ENCODE measurements around the gene PDGFB.

PDGFB gene

GRCh38 chr22:39194098-39194497, 50.7 kb downstream of the PDGFB start:
- no peak for DNase-seq

GRCh38 chr22:39188809-39189208, 56.0 kb downstream of the PDGFB start:
- no peak for DNase-seq

DNA sequence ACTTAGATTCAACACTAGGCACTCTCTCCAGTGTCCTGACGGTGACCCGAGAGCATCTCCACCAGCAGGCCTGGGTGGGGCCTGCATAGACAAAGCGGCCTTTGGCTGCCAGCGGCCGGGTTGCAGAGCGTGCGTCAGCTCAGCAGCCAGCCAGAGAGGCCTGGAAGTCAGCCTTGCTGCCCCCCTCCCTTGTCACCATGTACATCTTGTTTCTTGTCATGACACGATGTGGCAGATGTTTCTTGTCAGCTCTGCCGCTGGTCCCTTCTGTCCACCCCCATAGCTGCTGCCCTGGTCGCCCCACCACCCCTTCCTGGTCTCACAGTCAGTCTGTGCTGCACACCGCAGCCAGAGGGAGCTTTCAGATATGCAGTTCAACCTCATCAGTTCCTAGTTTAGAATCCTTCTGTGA, 59.2 kb downstream of the PDGFB start:
- no peak for DNase-seq

- DNase-seq: no peak
These were observed 59.9 kb downstream of the PDGFB start for GRCh38 chr22:39184586-39185577.

GRCh38 chr22:39183991-39184585, 60.7 kb downstream of the PDGFB start:
- no peak for DNase-seq

DNA sequence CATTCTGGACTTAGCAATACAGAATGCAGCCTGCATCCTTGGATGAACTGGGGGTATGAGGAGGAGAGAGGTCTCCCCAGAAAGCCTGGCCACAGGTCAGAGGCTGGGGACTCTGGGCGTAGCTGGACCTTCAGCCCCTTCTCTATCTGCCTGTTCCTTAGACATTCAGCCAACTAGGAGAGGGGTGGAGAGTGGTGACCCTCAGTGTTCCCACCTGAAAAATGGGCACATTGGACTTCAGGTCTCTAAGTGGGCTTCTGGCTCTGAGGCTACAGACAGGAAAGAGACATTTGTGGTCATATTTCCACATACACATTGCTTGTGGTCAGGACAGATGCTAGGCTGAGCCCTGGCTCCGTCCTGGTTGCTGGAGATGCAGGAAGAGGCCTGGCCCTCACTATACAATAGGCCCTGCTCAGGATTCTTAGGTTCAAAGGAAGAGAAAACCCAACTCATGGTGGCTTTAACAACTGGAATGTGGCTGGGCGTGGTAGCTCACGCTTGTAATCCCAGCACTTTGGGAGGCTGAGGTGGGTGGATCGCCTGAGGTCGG, 62.2 kb downstream of the PDGFB start:
- no peak for DNase-seq

- DNase-seq: no peak
These were observed 63.0 kb downstream of the PDGFB start for GRCh38 chr22:39181778-39182177.

- DNase-seq: no peak
These were observed 63.4 kb downstream of the PDGFB start for GRCh38 chr22:39181356-39181755.

GRCh38 chr22:39179841-39180335, 64.9 kb downstream of the PDGFB start:
- DNase-seq: no peak

GRCh38 chr22:39179401-39179827, 65.4 kb downstream of the PDGFB start:
- DNase-seq: no peak

DNA sequence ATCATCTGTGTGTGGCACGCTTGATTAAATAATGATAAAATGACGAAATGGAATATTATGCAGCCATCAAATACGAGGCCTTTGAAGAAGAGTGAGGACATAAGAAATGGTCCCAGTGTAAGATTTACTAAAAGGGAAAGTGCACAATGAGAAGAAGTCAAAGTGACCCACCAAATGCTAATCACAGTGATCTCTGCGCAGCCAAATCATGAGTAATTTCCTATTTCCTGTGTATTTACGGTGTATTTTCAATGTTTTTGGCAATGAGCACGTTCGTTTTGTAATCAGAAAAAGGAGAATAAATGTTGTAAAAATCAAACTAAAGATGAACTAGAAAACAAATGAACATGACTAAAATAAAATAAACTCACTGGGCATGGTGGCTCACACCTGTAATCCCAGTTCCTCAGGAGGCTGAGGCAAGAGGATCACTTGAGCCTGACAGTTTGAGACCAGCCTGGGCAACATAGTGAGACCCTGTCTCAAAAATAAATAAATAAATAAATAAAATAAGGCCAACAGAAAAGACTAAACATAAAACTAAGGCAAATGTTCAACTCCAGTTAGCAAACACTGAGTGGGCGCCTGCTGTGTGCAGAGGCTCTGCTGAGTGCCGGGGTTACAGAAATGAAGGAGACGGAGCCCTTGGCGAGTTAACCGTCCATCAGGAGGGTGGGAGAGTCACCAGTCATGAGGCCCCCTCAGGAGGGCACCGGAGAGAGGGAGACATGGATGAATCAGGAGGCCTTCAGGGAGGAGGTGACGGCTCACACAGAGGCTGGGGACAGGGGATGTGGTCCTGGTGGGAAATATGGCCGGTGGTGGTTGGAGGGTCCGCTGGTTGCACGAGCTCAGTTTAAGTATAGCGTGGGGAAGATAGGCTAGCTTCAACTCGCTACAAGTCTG, 66.3 kb downstream of the PDGFB start:
- DNase-seq: no peak

DNA sequence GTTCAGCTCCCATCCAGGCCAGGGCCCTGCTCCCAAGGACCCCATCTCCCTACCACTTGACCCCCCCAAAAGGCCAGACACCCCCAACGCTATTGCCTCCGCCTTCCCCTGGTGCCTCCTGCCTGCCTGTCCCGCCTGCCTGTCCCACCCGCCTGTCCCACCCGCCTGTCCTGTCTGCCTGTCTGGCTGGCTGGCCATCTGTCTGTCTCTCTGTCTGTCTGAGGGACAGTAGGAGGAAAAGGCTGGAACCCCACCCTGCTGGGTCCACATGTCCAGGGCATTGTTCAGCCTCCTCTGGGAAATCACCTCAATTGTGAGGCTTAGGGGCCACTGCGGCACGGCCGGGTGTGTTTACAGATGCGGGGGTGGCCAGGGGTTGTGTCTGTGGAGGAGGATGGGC, 67.0 kb downstream of the PDGFB start:
- no peak for DNase-seq

- no peak for DNase-seq
These were observed 67.4 kb downstream of the PDGFB start for GRCh38 chr22:39177456-39177775.

DNA sequence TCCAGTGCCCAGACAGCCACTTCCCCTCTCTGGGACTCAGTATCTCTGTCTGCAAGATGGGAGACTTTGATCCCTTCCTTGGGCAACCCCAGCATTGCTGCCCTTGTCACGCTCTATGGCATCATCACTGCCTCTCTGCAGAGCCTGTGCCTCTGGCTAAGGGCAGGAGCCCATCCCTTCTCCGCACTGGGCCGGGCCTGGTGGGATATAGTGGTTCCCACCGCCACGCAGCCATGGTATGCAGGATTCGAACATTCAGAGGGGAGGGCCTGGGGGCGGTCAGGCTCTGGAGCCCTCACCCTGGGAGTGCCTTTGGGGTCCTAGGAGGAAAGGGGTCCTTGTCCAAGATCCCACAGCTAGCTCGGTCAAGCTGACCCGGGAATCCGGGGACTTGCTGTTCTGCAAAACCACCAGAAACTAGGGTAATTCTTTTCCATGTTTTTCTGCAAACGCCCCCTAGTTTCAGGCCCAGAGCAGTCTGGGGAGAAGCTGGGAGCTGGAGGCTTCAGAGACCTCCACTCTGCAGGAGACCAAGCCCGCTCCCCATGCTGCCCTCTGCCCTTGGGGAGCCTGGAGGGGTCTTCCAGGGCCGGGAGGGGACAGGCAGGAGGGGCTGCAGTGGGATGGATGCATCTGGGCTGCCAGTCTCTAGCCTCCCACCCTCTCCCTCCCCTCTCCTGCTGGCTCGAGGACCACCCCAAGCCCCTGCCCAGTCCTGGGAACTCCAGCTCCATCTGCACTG, 67.9 kb downstream of the PDGFB start:
- DNase-seq: no peak

DNA sequence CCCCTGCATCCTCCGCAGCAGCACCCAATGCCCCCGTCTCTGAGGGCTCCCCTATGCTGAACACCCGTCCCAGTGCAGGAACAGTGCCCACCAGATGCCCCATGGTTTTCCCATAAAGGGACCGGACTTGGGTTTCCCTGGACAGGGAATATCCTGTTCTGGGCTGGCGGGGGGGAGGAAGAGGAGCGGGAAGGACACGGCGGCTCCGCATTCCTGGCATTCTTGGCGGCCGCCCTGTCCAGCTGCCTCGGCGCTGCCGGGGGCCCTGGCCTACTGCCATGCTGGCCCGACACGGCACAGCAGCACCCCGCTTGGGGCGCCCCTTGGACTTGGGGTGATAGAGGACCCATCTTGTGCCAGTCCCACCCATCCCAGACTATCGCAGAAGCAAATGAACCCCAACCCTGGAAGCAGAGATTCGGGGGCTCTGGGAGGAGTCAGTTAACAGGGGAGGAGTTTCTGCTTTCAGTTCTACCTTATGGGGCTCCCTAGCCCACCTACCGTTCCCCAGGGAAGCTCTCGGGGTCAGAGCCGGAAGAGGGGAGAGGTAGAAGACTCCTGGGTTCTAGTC, 68.6 kb downstream of the PDGFB start:
- DNase-seq: no peak

DNA sequence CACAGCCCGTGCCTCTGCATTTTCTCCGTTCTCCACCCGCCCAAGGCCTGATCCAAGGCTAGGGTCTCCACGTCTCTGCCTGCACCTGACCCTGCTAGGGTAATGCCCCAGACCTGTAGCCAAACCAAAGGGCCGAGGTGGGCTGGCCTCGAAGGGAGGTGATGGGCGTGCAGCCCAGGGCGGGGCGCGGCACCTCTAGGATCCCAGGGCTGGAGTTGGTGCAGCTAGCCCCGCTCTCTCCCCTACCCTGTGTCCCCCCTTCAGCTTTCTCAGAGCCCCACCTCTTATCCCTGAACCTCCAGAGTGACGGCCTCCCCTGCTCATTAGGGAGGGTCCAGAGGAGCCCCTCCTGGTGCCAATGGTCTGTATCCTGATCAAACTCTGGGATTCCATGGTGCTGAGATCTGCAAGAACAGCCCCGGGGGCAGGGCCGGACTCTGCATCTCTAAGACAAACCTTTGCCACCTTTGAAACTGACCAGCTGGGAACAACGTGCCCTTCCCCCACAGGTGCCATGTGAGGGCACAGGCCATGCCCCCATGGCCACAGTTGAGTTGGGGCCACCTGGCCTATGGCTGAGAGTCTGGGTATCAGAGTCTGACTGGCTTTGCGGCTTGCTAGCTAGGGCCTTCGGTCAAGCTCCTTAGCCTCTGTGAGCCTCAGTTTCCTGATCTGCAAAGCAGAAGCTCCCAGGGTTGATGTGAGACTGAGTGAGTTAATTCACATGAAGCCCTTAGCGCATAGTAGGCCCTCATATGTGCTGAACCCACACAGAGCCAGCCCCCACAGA, 69.2 kb downstream of the PDGFB start:
- no peak for DNase-seq

- no peak for DNase-seq
These were observed 70.1 kb downstream of the PDGFB start for GRCh38 chr22:39174498-39175352.

GRCh38 chr22:39173787-39174497, 70.8 kb downstream of the PDGFB start:
- DNase-seq: no peak

Data from NCI-H510A (cell line).